ENCODE results near the gene DGKG. TPM values are rescaled to one million over a fixed set of nuclear protein-coding genes. Genes with fewer than 3 reads are reported as not detected.

Gene DGKG
- total RNA-seq, 3 donors from 2014 or later = 0.59 to 2.3 (median 2.1) TPM

- intact Hi-C loops (cut with DNase I; ENCODE audit: low total_unique reads) = loop anchor here (2.0 to 10.0 kb wide), 2 partner anchors 261 to 273 kb away; no protein-coding TSS in a partner anchor
These were observed 100.4 kb downstream of the DGKG start for GRCh38 chr3:186261638-186262037.

GRCh38 chr3:186260726-186261125 is 101.3 kb downstream of the DGKG start:
- H3K4me3 ChIP-seq = no peak overlapping the region
- no peak for TF ChIP-seq POLR2AphosphoS5 (IDR thresholded peaks at IDR 0.05)
- TF ChIP-seq, protein P1, sequence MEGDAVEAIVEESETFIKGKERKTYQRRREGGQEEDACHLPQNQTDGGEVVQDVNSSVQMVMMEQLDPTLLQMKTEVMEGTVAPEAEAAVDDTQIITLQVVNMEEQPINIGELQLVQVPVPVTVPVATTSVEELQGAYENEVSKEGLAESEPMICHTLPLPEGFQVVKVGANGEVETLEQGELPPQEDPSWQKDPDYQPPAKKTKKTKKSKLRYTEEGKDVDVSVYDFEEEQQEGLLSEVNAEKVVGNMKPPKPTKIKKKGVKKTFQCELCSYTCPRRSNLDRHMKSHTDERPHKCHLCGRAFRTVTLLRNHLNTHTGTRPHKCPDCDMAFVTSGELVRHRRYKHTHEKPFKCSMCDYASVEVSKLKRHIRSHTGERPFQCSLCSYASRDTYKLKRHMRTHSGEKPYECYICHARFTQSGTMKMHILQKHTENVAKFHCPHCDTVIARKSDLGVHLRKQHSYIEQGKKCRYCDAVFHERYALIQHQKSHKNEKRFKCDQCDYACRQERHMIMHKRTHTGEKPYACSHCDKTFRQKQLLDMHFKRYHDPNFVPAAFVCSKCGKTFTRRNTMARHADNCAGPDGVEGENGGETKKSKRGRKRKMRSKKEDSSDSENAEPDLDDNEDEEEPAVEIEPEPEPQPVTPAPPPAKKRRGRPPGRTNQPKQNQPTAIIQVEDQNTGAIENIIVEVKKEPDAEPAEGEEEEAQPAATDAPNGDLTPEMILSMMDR (IDR thresholded peaks at IDR 0.05) = no peak
- TF ChIP-seq POLR2A (IDR thresholded peaks at IDR 0.05) = no peak
- no peak for DNase-seq (ENCODE audit: low spot score in 2 of 2)
- H3K27ac ChIP-seq = no peak overlapping the region
- H3K9me3 ChIP-seq = no peaks in the 10 kb centered on the region
- no peaks in the 10 kb centered on the region for H3K36me3 ChIP-seq
- H3K27me3 ChIP-seq = no peaks in the 10 kb centered on the region
- intact Hi-C loops (cut with DNase I; ENCODE audit: low total_unique reads) = loop anchor here (10.0 kb wide), 1 partner anchor 274 kb away; no protein-coding TSS in a partner anchor
- H3K4me1 ChIP-seq = no peaks in the 10 kb centered on the region

More at GRCh38 chr3:186261638-186262037, 100.4 kb downstream of the DGKG start:
- Histone ChIP-seq H3K4me1 (no peaks in the 10 kb centered on the region), H3K4me3 (no peak overlapping the region), H3K9me3 (no peaks in the 10 kb centered on the region), H3K27ac (no peak overlapping the region), H3K27me3 (no peaks in the 10 kb centered on the region), H3K36me3 (no peaks in the 10 kb centered on the region)
- no peak for TF ChIP-seq POLR2A (IDR thresholded peaks at IDR 0.05)
- TF ChIP-seq POLR2AphosphoS5 (IDR thresholded peaks at IDR 0.05) = no peak
- TF ChIP-seq, protein P1 (IDR thresholded peaks at IDR 0.05) = no peak
- DNase-seq (ENCODE audit: low spot score in 2 of 2) = no peak

- intact Hi-C loops (cut with DNase I; ENCODE audit: low total_unique reads) = loop anchor here (10.0 kb wide), 1 partner anchor 275 kb away; no protein-coding TSS in a partner anchor
- no peaks in the 10 kb centered on the region for H3K4me1 ChIP-seq
- DNase-seq (ENCODE audit: low spot score in 2 of 2) = peak; percentile 36 to 63
These were observed 102.2 kb downstream of the DGKG start for GRCh38 chr3:186259612-186260383.

GRCh38 chr3:186258968-186259367 is 103.1 kb downstream of the DGKG start:
- H3K27ac ChIP-seq = no peak overlapping the region
- TF ChIP-seq POLR2A (IDR thresholded peaks at IDR 0.05) (no peak), POLR2AphosphoS5 (IDR thresholded peaks at IDR 0.05) (no peak)
- TF ChIP-seq, protein P1 (IDR thresholded peaks at IDR 0.05) = no peak
- H3K36me3 ChIP-seq = no peaks in the 10 kb centered on the region
- no peaks in the 10 kb centered on the region for H3K27me3 ChIP-seq
- H3K4me1 ChIP-seq = no peaks in the 10 kb centered on the region
- no peak overlapping the region for H3K4me3 ChIP-seq
- DNase-seq (ENCODE audit: low spot score in 2 of 2) = no peak
- H3K9me3 ChIP-seq = no peaks in the 10 kb centered on the region
- intact Hi-C loops (cut with DNase I; ENCODE audit: low total_unique reads) = no loop called here

More at GRCh38 chr3:186259612-186260383, 102.2 kb downstream of the DGKG start:
- Histone ChIP-seq H3K9me3 (no peaks in the 10 kb centered on the region), H3K27ac (no peak overlapping the region), H3K36me3 (no peaks in the 10 kb centered on the region), H3K4me3 (no peak overlapping the region), H3K27me3 (no peaks in the 10 kb centered on the region)
- TF ChIP-seq, protein P1 (IDR thresholded peaks at IDR 0.05) = peak in 2 of 3 donors; percentile 47 to 58
- no peak for TF ChIP-seq POLR2A (IDR thresholded peaks at IDR 0.05)
- no peak for TF ChIP-seq POLR2AphosphoS5 (IDR thresholded peaks at IDR 0.05)

DNA sequence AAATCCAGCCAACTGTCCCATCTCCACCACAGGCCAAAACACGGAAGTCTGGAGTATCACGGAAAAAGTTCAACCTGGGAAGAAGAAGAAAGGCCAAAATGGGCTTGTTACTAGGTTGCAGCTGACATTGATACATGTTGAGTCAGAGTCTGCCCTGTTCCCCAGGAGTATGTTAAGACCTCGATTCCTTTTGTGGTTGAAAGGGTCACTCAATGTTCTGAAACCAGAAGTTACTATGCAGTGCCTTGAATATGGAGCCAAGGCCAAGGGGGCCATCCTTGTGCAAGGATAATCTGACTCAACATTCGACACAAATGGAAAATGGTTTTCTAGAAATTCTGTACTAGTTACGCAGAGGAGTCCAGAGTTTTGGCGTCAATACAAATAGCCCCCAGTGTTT is 104.2 kb downstream of the DGKG start:
- Histone ChIP-seq H3K9me3 (no peaks in the 10 kb centered on the region), H3K36me3 (no peaks in the 10 kb centered on the region), H3K27me3 (no peaks in the 10 kb centered on the region), H3K4me3 (no peak overlapping the region), H3K27ac (no peak overlapping the region), H3K4me1 (no peaks in the 10 kb centered on the region)
- intact Hi-C loops (cut with DNase I; ENCODE audit: low total_unique reads) = no loop called here
- no peak for TF ChIP-seq POLR2AphosphoS5 (IDR thresholded peaks at IDR 0.05)
- no peak for TF ChIP-seq POLR2A (IDR thresholded peaks at IDR 0.05)
- TF ChIP-seq, protein P1 (IDR thresholded peaks at IDR 0.05) = no peak
- DNase-seq (ENCODE audit: low spot score in 2 of 2) = no peak

Measured in breast epithelium (tissue), 4 donors.